A673 (cell line): ENCODE results near the gene FRMD6. TPM values are rescaled to one million over a fixed set of nuclear protein-coding genes. Genes with fewer than 3 reads are reported as not detected.
A peak's percentile ranks its signal among the peaks of the same experiment; 100 is the strongest.

Source experiments
- BruUV-seq: library from RNA; stranded (reverse); fragments of 400-500 nt; replicated peaks from 2 replicates; lab custom pipeline; 2021; lab: Mats Ljungman, UMichigan
- CTCF ChIA-PET: fragments of 300-600 bp; sonication (Branson Sonifier 250); formaldehyde crosslinking; loops from one replicate; lab custom pipeline; 2022; ENCODE audit warnings: antibody characterized with exemption; lab: Charles Lee
- POLR2A ChIA-PET: fragments of 300-600 bp; sonication (Branson Sonifier 250); formaldehyde crosslinking; loops from one replicate; lab custom pipeline; 2022; ENCODE audit warnings: antibody characterized with exemption; ENCODE audit not compliant: low non-redundant PET; lab: Charles Lee
- DNase-seq: peaks from one replicate; pipeline ENCODE4 v3.0.0-alpha.2; 2015; ENCODE audit warnings: low spot score
- H3K27ac ChIP-seq: fragments of 200-600 bp; sonication (generic); 2 replicates; pipeline ENCODE4 v1.5.1; 2016; ENCODE audit warnings: mixed run types, low read depth, mild to moderate bottlenecking, mixed read lengths, antibody characterized with exemption, low read length; ENCODE audit not compliant: poor library complexity, severe bottlenecking
- H3K27me3 ChIP-seq: fragments of 200-600 bp; sonication (generic); replicated peaks from 2 replicates; pipeline ENCODE4 v1.6.1; 2017; ENCODE audit warnings: mixed run types, low read depth, mild to moderate bottlenecking, mixed read lengths, antibody characterized with exemption, low read length; ENCODE audit not compliant: insufficient read depth, poor library complexity
- H3K36me3 ChIP-seq: fragments of 200-600 bp; sonication (generic); 2 replicates; pipeline ENCODE4 v1.6.1; 2016; ENCODE audit warnings: mixed run types, mild to moderate bottlenecking, mixed read lengths, antibody characterized with exemption, low read length; ENCODE audit not compliant: insufficient read depth, poor library complexity, severe bottlenecking
- H3K4me1 ChIP-seq: fragments of 200-600 bp; sonication (generic); 2 replicates; pipeline ENCODE4 v1.6.1; 2017; ENCODE audit warnings: mixed run types, mild to moderate bottlenecking, mixed read lengths, antibody characterized with exemption, low read length; ENCODE audit not compliant: insufficient read depth, poor library complexity, severe bottlenecking
- H3K4me3 ChIP-seq: fragments of 200-600 bp; sonication (generic); 2 replicates; pipeline ENCODE4 v1.5.1; 2016; ENCODE audit warnings: low read depth, mixed run types, mild to moderate bottlenecking, mixed read lengths, low read length; ENCODE audit not compliant: poor library complexity, severe bottlenecking
- H3K9me3 ChIP-seq: fragments of 200-600 bp; sonication (generic); 2 replicates; pipeline ENCODE4 v1.6.1; 2016; ENCODE audit warnings: mixed run types, low read depth, mild to moderate bottlenecking, mixed read lengths, antibody characterized with exemption, low read length; ENCODE audit not compliant: poor library complexity, severe bottlenecking
- EZH2 ChIP-seq: fragments of 200-600 bp; sonication (generic); IDR thresholded peaks from 2 replicates; pipeline ENCODE4 v1.6.1; 2017; ENCODE audit warnings: borderline replicate concordance, low read depth, mild to moderate bottlenecking, mixed read lengths, antibody characterized with exemption, low read length; ENCODE audit not compliant: poor library complexity, severe bottlenecking
- intact Hi-C: fragments of 100-400 bp; cut with micrococcal nuclease; formaldehyde crosslinking; loops from one replicate; pipeline ENCODE4 v1.10.0; 2022; ENCODE audit not compliant: unreplicated experiment
- total RNA-seq: library from RNA; stranded (reverse); gene quantifications from 2 replicates; pipeline ENCODE4 v1.2.3, GENCODE V29; 2021
- TF ChIP-seq, protein P1 (sequence below): fragments of 300-800, 200-600 bp; sonication (generic); conservative IDR thresholded peaks from 2 replicates; pipeline ENCODE4 v1.5.1; 2017; ENCODE audit warnings: low read depth, mild to moderate bottlenecking, antibody characterized with exemption, low read length, moderate library complexity, mixed read lengths

The FRMD6 gene
- total RNA-seq, 1 experiment from 2014 or later: 27.6 TPM

DNA sequence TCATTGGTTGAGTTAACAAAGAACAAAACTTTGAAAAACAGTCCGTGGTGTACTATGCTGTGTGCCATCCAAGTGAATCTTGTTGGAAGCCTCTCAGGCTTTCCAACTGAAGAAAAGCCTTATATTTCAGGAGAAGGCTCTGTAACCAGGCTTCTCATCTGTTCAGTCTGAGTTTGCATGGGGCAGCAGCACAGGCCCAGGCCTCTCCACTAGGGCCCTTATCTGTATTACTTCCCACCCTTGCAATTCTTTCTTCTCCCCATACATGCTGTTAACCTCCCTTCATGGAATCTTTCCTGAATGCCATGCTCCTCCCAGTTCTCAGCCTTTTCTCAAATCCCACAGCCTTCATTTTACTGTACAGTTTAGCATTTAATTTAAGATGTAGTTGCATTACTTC lies 28.3 kb downstream of the FRMD6 start:
- no peaks in the 10 kb centered on the region for H3K9me3 ChIP-seq
- ChIA-PET POLR2A (no interaction called here), CTCF (no interaction called here)
- H3K4me1 ChIP-seq: peaks cover 74% of the 10 kb centered on the region
- H3K27me3 ChIP-seq: no peaks in the 10 kb centered on the region
- no peaks in the 10 kb centered on the region for H3K36me3 ChIP-seq
- H3K27ac ChIP-seq: peak overlapping the region; percentile 48
- H3K4me3 ChIP-seq: no peak overlapping the region
- TF ChIP-seq, protein P1, sequence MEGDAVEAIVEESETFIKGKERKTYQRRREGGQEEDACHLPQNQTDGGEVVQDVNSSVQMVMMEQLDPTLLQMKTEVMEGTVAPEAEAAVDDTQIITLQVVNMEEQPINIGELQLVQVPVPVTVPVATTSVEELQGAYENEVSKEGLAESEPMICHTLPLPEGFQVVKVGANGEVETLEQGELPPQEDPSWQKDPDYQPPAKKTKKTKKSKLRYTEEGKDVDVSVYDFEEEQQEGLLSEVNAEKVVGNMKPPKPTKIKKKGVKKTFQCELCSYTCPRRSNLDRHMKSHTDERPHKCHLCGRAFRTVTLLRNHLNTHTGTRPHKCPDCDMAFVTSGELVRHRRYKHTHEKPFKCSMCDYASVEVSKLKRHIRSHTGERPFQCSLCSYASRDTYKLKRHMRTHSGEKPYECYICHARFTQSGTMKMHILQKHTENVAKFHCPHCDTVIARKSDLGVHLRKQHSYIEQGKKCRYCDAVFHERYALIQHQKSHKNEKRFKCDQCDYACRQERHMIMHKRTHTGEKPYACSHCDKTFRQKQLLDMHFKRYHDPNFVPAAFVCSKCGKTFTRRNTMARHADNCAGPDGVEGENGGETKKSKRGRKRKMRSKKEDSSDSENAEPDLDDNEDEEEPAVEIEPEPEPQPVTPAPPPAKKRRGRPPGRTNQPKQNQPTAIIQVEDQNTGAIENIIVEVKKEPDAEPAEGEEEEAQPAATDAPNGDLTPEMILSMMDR: no peak
- no peak for TF ChIP-seq EZH2
- intact Hi-C loops: no loop called here
- no TSS peak for BruUV-seq
- DNase-seq: no peak

DNA sequence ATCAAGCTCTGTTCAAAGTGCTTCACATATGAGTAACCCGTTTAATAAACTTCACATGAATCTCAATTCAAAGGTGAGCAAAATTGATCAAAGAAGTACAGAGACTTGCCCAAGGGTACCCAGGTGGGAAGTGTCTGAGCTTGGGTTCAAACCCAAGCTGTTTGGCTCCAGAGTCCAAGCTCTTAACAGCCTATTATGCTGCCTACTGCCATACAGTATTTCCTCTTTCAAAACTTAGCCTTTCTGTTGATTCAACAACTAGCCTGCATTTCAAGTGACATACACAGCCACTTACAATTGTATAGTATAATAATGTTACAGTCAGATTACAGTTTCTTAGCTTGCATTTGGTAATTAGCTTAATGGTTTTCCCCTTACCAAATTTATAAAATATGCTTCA lies 29.7 kb downstream of the FRMD6 start:
- BruUV-seq: no TSS peak
- CTCF ChIA-PET: no interaction called here
- no peak overlapping the region for H3K4me3 ChIP-seq
- no peaks in the 10 kb centered on the region for H3K36me3 ChIP-seq
- no peaks in the 10 kb centered on the region for H3K9me3 ChIP-seq
- peaks cover 61% of the 10 kb centered on the region for H3K4me1 ChIP-seq
- TF ChIP-seq, protein P1: no peak
- no peak for TF ChIP-seq EZH2
- no peak for DNase-seq
- POLR2A ChIA-PET: no interaction called here
- H3K27ac ChIP-seq: no peak overlapping the region
- intact Hi-C loops: no loop called here
- H3K27me3 ChIP-seq: no peaks in the 10 kb centered on the region

DNA sequence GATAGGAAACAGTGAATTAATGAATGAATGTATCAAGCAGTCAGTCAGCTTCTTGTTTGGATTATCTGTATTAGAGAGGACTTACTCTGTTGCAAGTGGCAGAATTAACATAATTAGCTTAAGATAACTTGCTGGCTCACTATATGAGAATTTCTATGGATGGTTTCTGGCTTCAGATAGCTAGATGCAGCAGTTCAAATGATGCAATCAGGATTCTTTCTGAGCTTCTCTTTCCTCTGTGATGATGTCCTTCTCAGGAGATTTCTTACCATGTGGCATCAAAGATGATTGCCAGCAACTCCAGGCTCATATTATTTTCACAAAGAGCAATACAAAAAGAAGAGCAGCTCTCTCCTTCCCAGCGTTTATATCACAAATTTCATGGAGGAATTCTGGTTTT lies 30.7 kb downstream of the FRMD6 start:
- POLR2A ChIA-PET: interaction anchor here (0.7 to 0.8 kb wide), 2 partner anchors 11 to 17 kb away, joined by 3 to 4 read pairs; no protein-coding TSS in a partner anchor
- Histone ChIP-seq H3K9me3 (no peaks in the 10 kb centered on the region), H3K4me3 (no peak overlapping the region), H3K27ac (peak overlapping the region; percentile 75), H3K4me1 (peaks cover 57% of the 10 kb centered on the region), H3K36me3 (no peaks in the 10 kb centered on the region), H3K27me3 (no peaks in the 10 kb centered on the region)
- intact Hi-C loops: no loop called here
- DNase-seq: peak; percentile 64
- no TSS peak for BruUV-seq
- TF ChIP-seq, protein P1: no peak
- no peak for TF ChIP-seq EZH2
- CTCF ChIA-PET: interaction anchor here (0.5 kb wide), 1 partner anchor 31 kb away, joined by 3 read pairs; the partner anchor contains the start of gene FRMD6
